HG02870 (cell line): ENCODE measurements around the gene NFAM1.

Source experiments
- ATAC-seq: cut with Tn5 transposase; IDR thresholded peaks from one replicate; pipeline ENCODE4 v1.9.1; 2021; ENCODE audit warnings: mild to moderate bottlenecking, moderate library complexity; ENCODE audit not compliant: unreplicated experiment

Gene NFAM1

DNA sequence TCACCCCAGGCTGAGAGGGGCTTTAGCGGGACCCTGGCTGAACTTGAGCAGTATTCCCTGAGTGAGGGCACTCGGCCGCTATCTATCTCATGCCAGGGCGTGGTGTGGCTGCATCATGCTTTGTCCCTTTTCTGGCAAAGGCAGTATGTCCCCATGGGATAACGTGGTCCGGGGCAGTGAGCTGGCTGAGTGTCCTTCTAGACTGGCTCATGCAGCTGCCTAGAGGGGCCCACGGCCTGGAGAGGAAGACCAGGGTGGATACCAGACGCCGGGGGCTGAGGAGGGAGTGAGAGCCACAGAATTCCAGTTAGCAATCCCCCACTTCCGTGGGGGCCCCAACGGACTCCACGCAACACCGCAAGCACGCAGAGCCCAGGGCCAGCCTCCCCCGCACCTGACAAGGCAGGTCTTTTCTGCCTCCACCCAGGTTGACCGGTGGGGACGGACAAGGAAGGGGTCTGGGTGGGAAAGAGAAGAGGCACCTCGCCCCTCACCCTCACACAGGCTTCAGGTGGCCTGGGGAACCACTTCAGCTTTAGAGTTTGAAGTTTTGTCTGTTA is 15.5 kb downstream of the NFAM1 start:
- no peak for ATAC-seq

GRCh38 chr22:42414565-42415303 is 17.5 kb downstream of the NFAM1 start:
- no peak for ATAC-seq

DNA sequence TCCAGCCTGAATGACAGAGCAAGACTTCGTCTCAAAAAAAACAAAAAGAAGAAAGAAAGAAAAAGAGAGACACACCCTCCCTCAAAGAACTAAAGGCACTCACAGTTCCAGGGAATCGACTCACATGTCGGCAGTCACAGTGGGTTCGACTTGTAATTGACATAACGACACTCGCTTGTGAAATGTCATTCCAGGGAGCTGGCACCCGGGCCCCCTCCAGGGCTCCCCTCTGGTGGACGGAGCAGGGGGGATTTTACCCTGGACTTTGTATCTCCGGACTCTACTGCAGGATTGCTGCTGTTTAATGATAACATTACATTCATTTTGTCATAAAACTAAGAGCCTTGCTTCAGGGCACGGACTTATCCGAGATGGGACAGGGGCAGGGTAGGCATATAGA is 18.2 kb downstream of the NFAM1 start:
- no peak for ATAC-seq

- no peak for ATAC-seq
These were observed 19.4 kb downstream of the NFAM1 start for GRCh38 chr22:42412744-42413333.

DNA sequence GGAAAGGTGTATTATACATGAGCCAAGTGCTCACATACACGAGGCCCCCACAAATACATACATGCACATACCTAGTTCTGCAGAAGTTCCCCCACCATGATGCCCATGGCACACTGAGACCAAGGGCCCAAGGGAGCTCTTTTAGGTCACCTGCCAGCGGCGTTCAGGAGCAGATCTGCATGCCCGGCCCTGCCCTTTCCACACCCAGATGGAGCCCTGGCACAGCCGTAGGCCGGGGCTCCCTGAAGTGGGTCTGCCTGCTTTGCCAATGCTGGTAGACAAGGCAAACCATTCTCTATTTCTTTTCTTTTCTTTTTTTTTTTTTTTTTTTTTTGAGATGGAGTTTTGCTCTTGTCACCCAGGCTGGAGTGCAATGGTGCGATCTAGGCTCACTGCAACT is 21.5 kb downstream of the NFAM1 start:
- no peak for ATAC-seq

DNA sequence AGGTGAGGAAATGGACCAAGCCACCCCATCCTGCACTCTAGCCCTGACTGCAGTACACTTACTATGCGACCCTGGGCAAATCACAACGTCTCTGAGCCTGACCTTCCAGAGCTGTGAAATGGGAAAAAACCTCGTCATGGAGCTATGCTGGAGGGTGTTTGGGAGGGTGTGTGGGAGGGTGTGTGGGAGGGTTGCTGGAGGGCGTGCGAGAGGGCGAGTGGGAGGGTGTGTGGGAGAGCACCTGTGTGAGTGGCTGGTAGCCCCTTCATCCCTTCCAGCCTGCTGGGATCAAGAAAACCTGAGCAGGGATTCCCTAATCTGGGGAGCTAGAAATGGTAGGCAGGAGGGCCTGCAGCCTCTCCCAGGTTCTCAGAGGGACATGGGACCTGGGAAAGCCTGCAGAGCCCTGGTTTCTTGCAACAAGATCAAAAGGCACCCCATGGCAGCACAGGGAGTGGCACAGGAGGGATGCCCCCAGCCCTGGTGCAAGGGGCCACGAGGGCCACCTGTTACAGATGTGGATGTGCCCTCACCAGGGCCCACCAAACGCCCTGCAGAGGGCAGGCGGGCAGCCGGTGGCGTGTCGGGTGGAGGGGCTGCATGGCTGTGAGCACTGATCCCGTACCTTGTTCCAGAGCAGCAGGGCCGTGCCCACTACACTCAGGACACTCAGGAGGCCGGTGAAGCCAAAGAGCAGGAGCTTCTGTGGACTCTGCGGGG is 23.2 kb downstream of the NFAM1 start:
- ATAC-seq = no peak

- ATAC-seq = no peak
These were observed 23.9 kb downstream of the NFAM1 start for GRCh38 chr22:42408276-42408675.

DNA sequence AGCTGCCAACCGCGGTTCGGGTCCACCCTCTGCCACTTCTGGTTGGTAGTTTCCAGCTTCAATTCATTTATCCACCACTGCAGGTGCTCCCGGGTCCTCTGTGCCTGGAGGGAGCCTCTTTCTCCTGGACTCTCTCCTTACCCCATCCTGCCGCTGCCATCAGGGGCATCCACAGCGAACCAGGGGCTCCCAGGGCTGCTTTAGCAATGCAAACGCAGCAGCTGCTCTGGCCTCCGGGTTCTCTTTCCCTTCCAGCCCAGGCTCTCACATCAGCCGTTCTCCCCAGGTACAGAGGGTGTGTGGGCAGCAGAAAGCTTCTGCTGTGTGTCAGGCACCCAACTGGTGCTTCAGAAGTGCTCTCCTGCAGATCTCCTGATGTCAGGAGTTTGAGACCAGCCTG is 27.9 kb downstream of the NFAM1 start:
- no peak for ATAC-seq

DNA sequence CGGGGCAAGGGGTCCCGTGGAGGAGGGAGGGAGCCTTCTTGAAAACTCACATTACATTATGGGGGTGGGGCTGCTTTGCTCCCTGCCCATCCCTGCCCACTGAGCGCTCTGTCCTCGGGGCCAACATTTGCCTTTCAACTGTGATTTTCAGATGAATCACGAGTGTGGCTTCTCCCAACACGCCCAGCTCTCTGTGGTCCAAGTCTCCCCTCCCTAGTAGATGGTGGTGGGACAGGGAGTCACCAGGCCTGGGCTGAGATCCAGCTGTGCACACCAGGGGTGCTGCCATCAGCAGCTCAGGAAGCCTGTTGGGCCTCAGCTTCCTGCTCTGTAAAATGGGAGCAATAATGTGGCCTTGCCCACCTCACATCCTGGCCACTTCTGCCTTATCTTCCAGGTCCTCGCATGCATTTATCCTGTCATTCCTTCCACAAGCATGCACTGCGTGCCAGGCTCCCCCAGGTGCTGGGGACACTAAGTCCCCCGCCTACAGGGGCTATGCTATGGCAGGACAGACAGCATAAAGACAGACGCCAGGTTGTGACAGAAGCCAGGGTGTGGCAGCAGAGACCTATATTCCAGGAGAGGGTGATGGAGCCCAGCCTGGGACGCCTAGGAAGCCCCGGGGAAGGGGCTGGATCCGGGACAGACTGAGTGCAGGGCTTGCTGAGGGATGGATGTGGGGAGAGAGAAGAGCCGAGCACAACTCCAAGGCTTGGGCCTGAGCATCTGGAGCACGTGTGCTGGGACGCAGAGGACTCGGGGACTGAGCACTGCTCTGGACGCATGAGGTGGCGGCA is 30.5 kb downstream of the NFAM1 start:
- ATAC-seq = no peak

DNA sequence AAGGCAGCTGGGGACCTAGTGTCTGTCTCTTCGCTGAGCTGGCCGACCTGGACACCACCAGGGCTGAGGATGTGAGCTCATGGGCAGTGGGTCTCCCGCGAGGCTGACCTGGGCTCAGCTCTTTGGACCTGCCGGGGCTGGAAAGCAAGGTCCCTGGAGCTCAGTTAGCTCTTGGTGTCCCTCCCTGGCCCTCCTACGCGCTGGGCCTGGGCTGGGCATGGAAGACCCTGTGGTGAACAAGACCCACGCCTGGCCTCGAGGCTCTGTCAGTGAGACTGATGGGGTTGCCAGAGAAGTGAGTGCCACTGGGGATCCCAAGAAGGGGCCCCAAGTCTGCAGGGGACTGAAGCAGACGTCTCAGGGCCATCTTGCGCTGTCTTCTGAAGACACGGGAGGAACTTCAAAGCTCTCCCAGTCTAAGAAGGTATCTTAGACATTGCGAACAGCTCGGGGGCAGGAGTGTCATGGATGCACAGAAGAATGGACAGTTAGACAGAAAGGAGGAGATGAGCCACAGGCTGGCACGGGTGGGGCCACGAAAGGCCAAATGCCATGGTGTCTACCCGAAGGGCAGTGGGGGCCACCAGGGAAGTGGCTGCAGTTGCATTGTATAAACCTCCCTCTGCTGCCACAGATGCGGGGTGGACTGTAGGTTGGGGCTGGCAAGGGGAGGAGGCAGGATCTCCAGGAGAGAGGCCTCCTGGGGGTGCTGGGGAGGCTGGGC is 31.2 kb downstream of the NFAM1 start:
- no peak for ATAC-seq

GRCh38 chr22:42399315-42400271 is 32.6 kb downstream of the NFAM1 start:
- ATAC-seq = no peak

- ATAC-seq = no peak
These were observed 34.6 kb downstream of the NFAM1 start for GRCh38 chr22:42397332-42398249.

DNA sequence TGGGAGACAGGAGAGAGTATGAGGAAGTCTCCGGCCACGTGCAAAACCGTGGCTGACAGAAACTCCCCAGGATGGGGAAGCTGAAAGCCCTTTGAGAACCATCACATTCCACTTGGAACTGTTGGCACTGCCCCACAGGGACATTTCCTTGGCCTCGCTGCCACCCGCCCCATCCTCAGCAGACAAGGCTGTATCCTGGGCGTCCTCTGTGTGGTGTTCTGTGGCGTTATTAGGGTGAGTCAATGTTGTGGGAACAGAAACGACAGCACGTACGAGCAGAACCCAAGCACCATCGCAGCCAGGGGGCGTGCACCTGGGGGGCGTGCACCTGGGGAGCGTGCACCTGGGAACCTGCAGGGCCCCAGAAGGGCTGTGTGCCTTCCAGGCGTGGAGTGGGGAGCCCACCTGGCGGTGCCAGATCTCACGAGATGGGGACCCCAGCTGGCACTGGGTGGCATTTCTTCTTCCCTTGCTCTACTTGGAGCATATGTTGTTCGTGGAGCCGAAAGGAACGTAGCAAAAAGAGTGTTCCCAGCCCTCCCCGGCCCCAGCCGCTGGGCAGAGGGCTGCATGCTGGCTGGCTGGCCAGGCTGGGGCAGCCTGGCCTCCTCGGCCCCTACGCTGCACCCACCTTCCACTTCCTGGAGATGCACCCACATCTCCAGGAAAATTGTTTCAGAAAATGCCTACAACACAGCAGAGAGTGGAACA is 35.4 kb downstream of the NFAM1 start:
- ATAC-seq = no peak

GRCh38 chr22:42389143-42389542 is 43.1 kb downstream of the NFAM1 start:
- ATAC-seq = no peak

- no peak for ATAC-seq
These were observed 43.9 kb downstream of the NFAM1 start for GRCh38 chr22:42388130-42388797.

- ATAC-seq = no peak
These were observed 44.6 kb downstream of the NFAM1 start for GRCh38 chr22:42387631-42388030.

DNA sequence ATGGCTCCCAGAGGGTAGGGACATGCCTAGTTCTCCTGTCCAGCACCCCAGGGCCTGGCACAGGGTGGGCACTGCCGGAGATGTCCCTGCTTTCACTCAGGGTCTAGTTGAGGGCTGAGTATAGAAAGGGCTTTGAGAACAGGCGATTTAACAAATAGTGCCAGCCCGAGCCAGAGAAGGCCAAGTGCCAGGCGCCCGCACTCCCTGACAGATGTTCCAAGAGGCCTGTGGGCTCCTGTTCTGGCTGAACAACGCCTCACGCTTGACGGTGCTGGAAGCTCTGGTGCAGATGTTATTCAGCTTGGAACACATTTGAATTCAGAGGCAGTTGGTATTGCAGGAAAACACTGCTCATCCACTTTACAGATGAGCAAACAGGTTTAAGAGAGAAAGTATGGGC is 46.5 kb downstream of the NFAM1 start:
- no peak for ATAC-seq
